ENCODE results near the gene CIDEB.

The CIDEB gene

GRCh38 chr14:24311837-24312615 lies 4.2 kb upstream of the CIDEB start:
- DNase-seq, result peak; percentile 36

- DNase-seq, result peak; percentile 75
These were observed 3.1 kb upstream of the CIDEB start, which contains the start of gene LTB4R for GRCh38 chr14:24310646-24311604. Gene LTB4R, plus strand, starts transcription at chr14:24311502. Its CDS starts 4,150 bp downstream, at chr14:24315652.

- DNase-seq, result no peak
These were observed 2.5 kb upstream of the CIDEB start for GRCh38 chr14:24310265-24310645.

GRCh38 chr14:24309538-24310264 lies 1.9 kb upstream of the CIDEB start, which contains the start of gene LTB4R2:
Gene LTB4R2, plus strand, starts transcription at chr14:24310140. Its CDS starts 525 bp downstream, at chr14:24310665.
- no peak for DNase-seq

- DNase-seq, result no peak
These were observed 756 bp upstream of the CIDEB start for GRCh38 chr14:24308342-24309124.

- DNase-seq, result no peak
These were observed 612 bp downstream of the CIDEB start for GRCh38 chr14:24307156-24307574.

GRCh38 chr14:24304019-24304387 lies 3.8 kb downstream of the CIDEB start:
- DNase-seq, result no peak

- no peak for DNase-seq
These were observed 7.3 kb downstream of the CIDEB start for GRCh38 chr14:24300326-24300980.

GRCh38 chr14:24299255-24300191 lies 8.3 kb downstream of the CIDEB start, which contains the start of the genes DHRS1 and NOP9:
Gene DHRS1, minus strand, starts transcription at chr14:24299780. Its CDS starts 674 bp downstream, at chr14:24299106.
Gene NOP9, plus strand, starts transcription at chr14:24299850. Its CDS starts 105 bp downstream, at chr14:24299955.
- peak; percentile 98 for DNase-seq

- no peak for DNase-seq
These were observed 8.9 kb downstream of the CIDEB start for GRCh38 chr14:24298892-24299254.

GRCh38 chr14:24297190-24297964 lies 10.4 kb downstream of the CIDEB start:
- no peak for DNase-seq

- DNase-seq, result peak; percentile 68
These were observed 11.2 kb downstream of the CIDEB start for GRCh38 chr14:24296341-24297157.

GRCh38 chr14:24293525-24293924 lies 14.3 kb downstream of the CIDEB start:
- no peak for DNase-seq

- no peak for DNase-seq
These were observed 15.5 kb downstream of the CIDEB start for GRCh38 chr14:24292118-24292807.

- no peak for DNase-seq
These were observed 16.2 kb downstream of the CIDEB start for GRCh38 chr14:24291446-24292117.

- DNase-seq, result no peak
These were observed 17.0 kb downstream of the CIDEB start for GRCh38 chr14:24290746-24291145.

GRCh38 chr14:24289649-24290280 lies 18.0 kb downstream of the CIDEB start:
- no peak for DNase-seq
